Kidney (tissue), 14 donors: ENCODE data around the gene ZNF701. TPM values are rescaled to one million over a fixed set of nuclear protein-coding genes. Genes with fewer than 3 reads are reported as not detected.

Source experiments
- DNase-seq, 5 donors: peaks; one replicate each; pipeline ENCODE4 v3.0.0-alpha.2; 2013 to 2020
- FAIRE-seq: peaks from 2 replicates; lab custom pipeline; 2012; peaks lifted over from hg19 to GRCh38; lab: Jason Lieb, UNC
- H3K27ac ChIP-seq, 2 donors: one replicate each; pipeline ENCODE4 v1.7.0; 2013; ENCODE audit warnings: low read depth in 2 of 2, low read length in 2 of 2, inconsistent platforms in 1 of 2
- H3K27me3 ChIP-seq: one replicate; pipeline ENCODE4 v1.7.1; 2013; ENCODE audit warnings: low read length, inconsistent platforms; ENCODE audit not compliant: control insufficient read depth, insufficient read depth
- H3K36me3 ChIP-seq, 3 donors: one replicate each; pipeline versions ENCODE4 v1.7.0 to v1.7.1; 2013; ENCODE audit warnings: low read length in 3 of 3, control low read depth in 1 of 3, inconsistent platforms in 1 of 3; ENCODE audit not compliant: insufficient read depth in 3 of 3, control insufficient read depth in 2 of 3
- H3K4me1 ChIP-seq, 3 donors: one replicate each; pipeline versions ENCODE4 v1.7.0 to v1.7.1; 2013; ENCODE audit warnings: low read length in 3 of 3, inconsistent platforms in 1 of 3, low read depth in 1 of 3; ENCODE audit not compliant: control insufficient read depth in 2 of 3, insufficient read depth in 2 of 3
- H3K4me3 ChIP-seq, 3 donors: one replicate each; pipeline versions ENCODE4 v1.7.0 to v1.8.1; 2013; ENCODE audit warnings: low read length in 3 of 3, control low read depth in 1 of 3, inconsistent platforms in 1 of 3
- H3K9ac ChIP-seq, 3 donors: one replicate each; pipeline versions ENCODE4 v1.7.0 to v1.7.1; 2013; ENCODE audit warnings: low read length in 3 of 3, control low read depth in 1 of 3, inconsistent platforms in 1 of 3
- H3K9me3 ChIP-seq, 3 donors: one replicate each; pipeline versions ENCODE4 v1.7.0 to v1.7.1; 2013; ENCODE audit warnings: low read length in 3 of 3, control low read depth in 1 of 3, inconsistent platforms in 1 of 3; ENCODE audit not compliant: control insufficient read depth in 2 of 3, insufficient read depth in 1 of 3
- intact Hi-C: fragments of 100-400 bp; cut with DNase I; formaldehyde crosslinking; loops from one replicate; pipeline ENCODE4 v1.11.1; 2022
- polyA plus RNA-seq: library from polyadenylated mRNA; stranded (reverse); fragments of 350-450 nt; fragmentation: Illumina TruSeq; extraction: RNeasy Lipid Tissue Mini Kit (QIAGEN cat#74804); gene quantifications from one replicate; pipeline ENCODE4 v1.2.3, GENCODE V29; 2014; ENCODE audit warnings: low read depth, low replicate concordance; ENCODE audit not compliant: insufficient read depth
- total RNA-seq: library from RNA; stranded (reverse); fragmentation: NEBNext Ultra II Directional; extraction: Animal tissue kit (Norgen Biotek cat#: 25700); gene quantifications from one replicate; pipeline ENCODE4 v1.2.1, GENCODE V29; 2021
- TF ChIP-seq, protein P1 (sequence below): IDR thresholded peaks from 3 replicates; pipeline ENCODE4 v1.5.1; 2012; ENCODE audit warnings: mild to moderate bottlenecking, moderate library complexity, borderline replicate concordance; ENCODE audit not compliant: insufficient read depth; ENCODE audit errors: extremely low read depth
- donor health status: control.
- donor health status: control.
- donor health status: control.
- donor health status: control.
- donor health status: control.
- donor health status: DM: yes; HTN: yes; CAD: no.
- donor health status: Normal renal cell carcinoma (clear cell type).

The ZNF701 gene
- total and polyA plus RNA-seq, 2 donors from 2014 or later: 5.8 to 25.1 TPM

DNA sequence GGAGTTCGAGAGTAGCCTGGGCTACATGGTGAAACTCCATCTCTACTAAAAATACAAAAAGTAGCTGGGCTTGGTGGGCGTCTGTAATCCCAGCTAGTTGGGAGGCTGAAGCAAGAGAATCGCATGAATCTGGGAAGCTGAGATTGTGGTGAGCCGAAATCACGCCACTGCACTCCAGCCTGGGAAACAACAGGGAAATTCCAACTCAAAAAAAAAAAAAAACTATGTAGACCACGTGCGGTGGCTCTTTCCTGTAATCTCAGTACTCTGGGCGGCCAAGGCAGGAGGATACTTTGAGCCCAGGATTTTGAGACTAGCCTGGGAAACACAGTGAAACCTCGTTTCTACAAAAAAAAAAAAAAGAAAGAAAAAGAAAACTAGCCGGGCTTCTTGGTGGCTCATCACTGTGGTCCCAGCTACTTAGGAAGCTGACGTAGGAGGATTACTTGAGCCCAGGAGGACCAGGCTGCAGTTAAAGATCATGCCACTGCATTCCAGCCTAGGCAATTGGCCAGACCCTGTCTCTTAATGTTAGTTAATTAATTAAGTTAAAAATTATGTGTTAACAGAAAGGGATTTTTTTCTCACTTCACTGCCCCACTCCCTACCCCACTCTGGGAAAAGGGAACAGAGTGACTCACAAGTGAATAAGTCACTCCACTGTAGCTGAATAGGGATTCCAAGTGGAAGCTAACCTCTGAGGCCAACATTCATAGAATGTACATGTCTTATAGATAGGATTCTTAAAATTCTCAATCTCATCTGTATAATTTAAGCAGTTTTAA is 65.9 kb downstream of the ZNF701 start:
- DNase-seq (peak in 1 of 5 donors; percentile 14), FAIRE-seq (no peak)
- Histone ChIP-seq H3K27me3 (no peaks in the 10 kb centered on the region), H3K27ac (peak overlapping the region in 1 of 2 donors; percentile 45), H3K36me3 (no peaks in the 10 kb centered on the region), H3K9me3 (no peaks in the 10 kb centered on the region), H3K4me3 (no peak overlapping the region), H3K9ac (no peak overlapping the region), H3K4me1 (peaks cover 3 to 12% (median 7%) of the 10 kb centered on the region in 3 donors)
- intact Hi-C loops: no loop called here
- TF ChIP-seq, protein P1, sequence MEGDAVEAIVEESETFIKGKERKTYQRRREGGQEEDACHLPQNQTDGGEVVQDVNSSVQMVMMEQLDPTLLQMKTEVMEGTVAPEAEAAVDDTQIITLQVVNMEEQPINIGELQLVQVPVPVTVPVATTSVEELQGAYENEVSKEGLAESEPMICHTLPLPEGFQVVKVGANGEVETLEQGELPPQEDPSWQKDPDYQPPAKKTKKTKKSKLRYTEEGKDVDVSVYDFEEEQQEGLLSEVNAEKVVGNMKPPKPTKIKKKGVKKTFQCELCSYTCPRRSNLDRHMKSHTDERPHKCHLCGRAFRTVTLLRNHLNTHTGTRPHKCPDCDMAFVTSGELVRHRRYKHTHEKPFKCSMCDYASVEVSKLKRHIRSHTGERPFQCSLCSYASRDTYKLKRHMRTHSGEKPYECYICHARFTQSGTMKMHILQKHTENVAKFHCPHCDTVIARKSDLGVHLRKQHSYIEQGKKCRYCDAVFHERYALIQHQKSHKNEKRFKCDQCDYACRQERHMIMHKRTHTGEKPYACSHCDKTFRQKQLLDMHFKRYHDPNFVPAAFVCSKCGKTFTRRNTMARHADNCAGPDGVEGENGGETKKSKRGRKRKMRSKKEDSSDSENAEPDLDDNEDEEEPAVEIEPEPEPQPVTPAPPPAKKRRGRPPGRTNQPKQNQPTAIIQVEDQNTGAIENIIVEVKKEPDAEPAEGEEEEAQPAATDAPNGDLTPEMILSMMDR: no peak

Other genes with a start within 250 kb of the ZNF701 start
- 4.9 TPM for gene ZNF610, start 234.0 kb upstream of the ZNF701 start, total RNA-seq
- gene ZNF610, start 234.0 kb upstream of the ZNF701 start, polyA plus RNA-seq: 4.2 TPM
- gene ZNF880, start 200.4 kb upstream of the ZNF701 start, total RNA-seq: 27.2 TPM
- gene ZNF880, start 200.4 kb upstream of the ZNF701 start, polyA plus RNA-seq: 10.9 TPM
- 32.0 TPM for gene ZNF528, start 172.4 kb upstream of the ZNF701 start, total RNA-seq
- 10.1 TPM for gene ZNF528, start 172.4 kb upstream of the ZNF701 start, polyA plus RNA-seq
- gene ZNF534, start 141.1 kb upstream of the ZNF701 start, total RNA-seq: not detected
- gene ZNF534, start 141.1 kb upstream of the ZNF701 start, polyA plus RNA-seq: not detected
- 3.7 TPM for gene ZNF578, start 116.7 kb upstream of the ZNF701 start, total RNA-seq
- 0.69 TPM for gene ZNF578, start 116.7 kb upstream of the ZNF701 start, polyA plus RNA-seq
- 35.8 TPM for gene ZNF808, start 42.6 kb upstream of the ZNF701 start, total RNA-seq
- 3.4 TPM for gene ZNF808, start 42.6 kb upstream of the ZNF701 start, polyA plus RNA-seq
- gene ZNF83, start 68.1 kb downstream of the ZNF701 start, total RNA-seq: 90.4 TPM
- gene ZNF83, start 68.1 kb downstream of the ZNF701 start, polyA plus RNA-seq: 51.8 TPM
- gene ZNF611, start 164.8 kb downstream of the ZNF701 start, total RNA-seq: 42.7 TPM
- 3.6 TPM for gene ZNF611, start 164.8 kb downstream of the ZNF701 start, polyA plus RNA-seq
- 9.4 TPM for gene ZNF600, start 216.5 kb downstream of the ZNF701 start, total RNA-seq
- 4.1 TPM for gene ZNF600, start 216.5 kb downstream of the ZNF701 start, polyA plus RNA-seq